ENCODE data around the gene CA6. TPM values are rescaled to one million over a fixed set of nuclear protein-coding genes. Genes with fewer than 3 reads are reported as not detected.
"Not testable (repeated sequence)": the region's sequence is repeated elsewhere in the genome, so short reads cannot be mapped to it uniquely, and the experiment has no call there.

Gene CA6
- polyA plus RNA-seq, 3 donors from 2014 or later, result not detected

DNA sequence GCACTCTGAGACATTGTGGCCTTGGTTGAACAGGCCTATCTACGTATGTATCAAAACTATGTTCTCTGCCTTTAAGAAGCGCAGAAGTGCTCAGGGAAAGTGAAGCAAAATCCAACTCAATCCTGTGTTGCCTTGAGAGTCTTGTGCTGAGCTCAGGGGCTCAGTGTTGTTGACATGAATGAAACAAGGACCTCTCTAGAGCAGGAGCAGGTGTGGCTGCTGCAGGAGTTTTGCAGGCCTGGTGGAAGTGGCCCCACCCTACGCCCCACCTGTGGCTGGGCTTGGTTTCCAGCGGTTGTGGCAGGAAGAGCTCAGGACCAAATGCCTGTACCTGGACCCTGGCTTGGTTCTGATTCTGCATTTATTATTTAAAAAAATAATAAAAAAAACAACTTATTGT, 20.9 kb downstream of the CA6 start:
- Mint-ChIP-seq H3K9me3 (peaks cover 0 to 2% (median 0%) of the 10 kb centered on the region in 6 donors), H3K4me1 (peaks cover 11 to 13% of the 10 kb centered on the region in 2 donors), H3K4me3 (no peak overlapping the region), H3K36me3 (peaks cover 0 to 4% (median 0%) of the 10 kb centered on the region in 3 donors), H3K27me3 (ENCODE audit: low read depth in 3 of 3) (peaks cover 0 to 15% (median 5%) of the 10 kb centered on the region in 3 donors), H3K27ac (no peak overlapping the region)
- DNase-seq, result no peak

DNA sequence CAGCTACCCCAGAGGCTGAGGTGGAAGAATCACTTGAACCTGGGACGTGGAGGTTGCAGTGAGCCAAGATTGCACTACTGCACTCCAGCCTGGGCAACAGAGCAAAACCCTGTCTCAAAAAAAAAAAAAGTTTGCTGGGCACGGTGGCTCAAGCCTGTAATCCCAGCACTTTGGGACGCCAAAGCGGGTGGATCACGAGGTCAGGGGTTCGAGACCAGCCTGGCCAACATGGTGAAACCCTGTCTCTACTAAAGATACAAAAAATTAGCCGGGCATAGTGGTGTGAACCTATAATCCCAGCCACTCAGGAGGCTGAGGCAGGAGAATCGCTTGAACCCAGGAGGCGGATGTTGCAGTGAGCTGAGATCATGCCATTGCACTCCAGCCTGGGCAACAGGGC, 23.2 kb downstream of the CA6 start:
- H3K36me3 Mint-ChIP-seq, H3K4me3 Mint-ChIP-seq, H3K9me3 Mint-ChIP-seq, H3K27ac Mint-ChIP-seq, DNase-seq: not testable (repeated sequence)
- H3K27me3 Mint-ChIP-seq (ENCODE audit: low read depth in 3 of 3), result peaks cover 0 to 15% (median 7%) of the 10 kb centered on the region in 3 donors
- peaks cover 19 to 20% of the 10 kb centered on the region in 2 donors for H3K4me1 Mint-ChIP-seq

DNA sequence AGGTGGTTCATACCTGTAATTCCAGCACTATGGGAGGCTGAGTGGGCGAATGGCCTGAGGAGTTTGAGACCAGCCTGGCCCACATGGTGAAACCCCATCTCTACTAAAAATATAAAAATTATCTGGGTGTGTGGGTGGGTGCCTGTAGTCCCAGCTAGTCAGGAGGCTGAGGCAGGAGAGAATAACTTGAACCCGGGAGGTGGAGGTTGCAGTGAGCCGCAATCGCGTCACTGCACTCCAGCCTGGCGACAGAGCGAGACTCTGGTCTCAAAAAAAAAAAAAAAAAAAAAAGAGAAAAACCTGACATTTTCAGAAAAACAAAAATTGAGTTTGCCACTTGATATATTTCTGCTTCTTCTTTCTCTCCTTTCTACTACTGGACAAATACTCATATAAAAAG, 24.3 kb downstream of the CA6 start:
- DNase-seq, result no peak
- no peaks in the 10 kb centered on the region for H3K9me3 Mint-ChIP-seq
- H3K36me3 Mint-ChIP-seq, result peaks cover 0 to 4% (median 0%) of the 10 kb centered on the region in 3 donors
- H3K4me1 Mint-ChIP-seq, result peaks cover 19 to 20% of the 10 kb centered on the region in 2 donors
- peaks cover 0 to 13% (median 5%) of the 10 kb centered on the region in 3 donors for H3K27me3 Mint-ChIP-seq (ENCODE audit: low read depth in 3 of 3)
- H3K4me3 Mint-ChIP-seq, result no peak overlapping the region
- H3K27ac Mint-ChIP-seq, result no peak overlapping the region

DNA sequence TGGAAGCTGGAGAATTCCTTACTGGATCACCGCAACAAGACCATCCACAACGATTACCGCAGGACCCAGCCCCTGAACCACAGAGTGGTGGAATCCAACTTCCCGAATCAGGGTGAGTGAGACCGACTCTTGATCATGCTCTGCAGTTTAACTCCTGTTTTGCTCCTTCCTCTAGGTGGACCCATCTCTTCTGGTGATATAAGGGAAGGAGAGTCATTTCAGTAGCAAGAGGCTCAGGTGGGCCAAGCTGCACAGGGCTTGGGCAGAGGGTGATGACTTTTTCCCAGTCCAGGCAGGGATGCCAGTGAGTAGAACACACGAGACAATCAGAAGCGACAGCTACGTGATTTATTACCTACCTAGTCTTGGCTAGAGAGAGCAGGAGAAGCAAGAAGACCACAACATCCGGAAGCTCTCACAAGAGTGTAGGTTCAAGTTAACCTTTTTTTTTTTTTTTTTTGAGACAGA, 25.2 kb downstream of the CA6 start:
- Mint-ChIP-seq H3K27me3 (ENCODE audit: low read depth in 3 of 3) (peaks cover 0 to 13% (median 5%) of the 10 kb centered on the region in 3 donors), H3K4me1 (peaks cover 19 to 20% of the 10 kb centered on the region in 2 donors), H3K36me3 (peaks cover 0 to 4% (median 0%) of the 10 kb centered on the region in 3 donors), H3K4me3 (peak overlapping the region in 3 of 5 donors; percentile 77 to 83 (median 78)), H3K27ac (peak overlapping the region in 2 of 6 donors; percentile 6 to 38), H3K9me3 (no peaks in the 10 kb centered on the region)
- peak; percentile 16 to 36 (median 26) for DNase-seq

DNA sequence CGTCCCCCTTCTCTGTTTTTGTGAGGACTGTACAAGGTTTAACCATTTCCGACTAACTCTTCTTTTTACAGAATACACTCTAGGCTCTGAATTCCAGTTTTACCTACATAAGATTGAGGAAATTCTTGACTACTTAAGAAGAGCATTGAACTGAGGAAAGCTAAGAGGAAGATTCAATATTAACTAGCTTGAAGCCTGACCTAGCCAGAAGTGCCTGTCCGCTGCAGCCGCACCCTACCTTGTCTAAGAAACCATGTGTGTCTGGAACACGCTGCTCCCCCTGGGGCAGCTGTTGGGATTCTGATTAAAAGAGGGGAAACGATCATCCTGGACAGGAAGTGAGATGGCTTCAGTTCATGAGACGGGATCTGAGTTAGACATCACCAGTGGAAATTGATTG, 28.9 kb downstream of the CA6 start:
- no peak overlapping the region for H3K27ac Mint-ChIP-seq
- no peak overlapping the region for H3K4me3 Mint-ChIP-seq
- no peaks in the 10 kb centered on the region for H3K9me3 Mint-ChIP-seq
- H3K27me3 Mint-ChIP-seq (ENCODE audit: low read depth in 3 of 3), result peaks cover 2 to 11% (median 4%) of the 10 kb centered on the region in 3 donors
- H3K36me3 Mint-ChIP-seq, result peaks cover 0 to 4% (median 0%) of the 10 kb centered on the region in 3 donors
- peaks cover 18 to 20% of the 10 kb centered on the region in 2 donors for H3K4me1 Mint-ChIP-seq
- no peak for DNase-seq

DNA sequence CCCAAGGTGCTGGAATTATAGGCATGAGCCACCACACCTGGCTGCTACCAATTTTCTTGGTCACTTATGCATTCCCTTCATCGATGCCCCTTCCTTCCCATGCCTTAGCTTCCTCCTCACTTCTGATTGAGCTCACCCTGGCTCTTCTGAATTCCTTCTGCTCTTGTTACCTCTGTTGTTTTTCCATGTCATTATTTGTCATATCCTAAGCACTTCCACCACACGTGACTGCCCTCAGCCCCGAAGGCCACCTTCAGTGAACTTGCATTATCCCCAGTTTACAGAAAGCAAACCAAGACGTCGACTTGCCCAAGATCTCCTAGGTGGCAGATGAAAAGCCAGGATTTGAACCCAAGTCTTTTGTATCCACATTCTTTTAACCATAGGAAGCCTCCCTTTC, 30.7 kb downstream of the CA6 start:
- Mint-ChIP-seq H3K4me3 (no peak overlapping the region), H3K4me1 (peaks cover 8 to 12% of the 10 kb centered on the region in 2 donors), H3K27me3 (ENCODE audit: low read depth in 3 of 3) (peaks cover 4 to 7% (median 5%) of the 10 kb centered on the region in 3 donors), H3K36me3 (no peaks in the 10 kb centered on the region), H3K27ac (no peak overlapping the region), H3K9me3 (no peaks in the 10 kb centered on the region)
- no peak for DNase-seq

DNA sequence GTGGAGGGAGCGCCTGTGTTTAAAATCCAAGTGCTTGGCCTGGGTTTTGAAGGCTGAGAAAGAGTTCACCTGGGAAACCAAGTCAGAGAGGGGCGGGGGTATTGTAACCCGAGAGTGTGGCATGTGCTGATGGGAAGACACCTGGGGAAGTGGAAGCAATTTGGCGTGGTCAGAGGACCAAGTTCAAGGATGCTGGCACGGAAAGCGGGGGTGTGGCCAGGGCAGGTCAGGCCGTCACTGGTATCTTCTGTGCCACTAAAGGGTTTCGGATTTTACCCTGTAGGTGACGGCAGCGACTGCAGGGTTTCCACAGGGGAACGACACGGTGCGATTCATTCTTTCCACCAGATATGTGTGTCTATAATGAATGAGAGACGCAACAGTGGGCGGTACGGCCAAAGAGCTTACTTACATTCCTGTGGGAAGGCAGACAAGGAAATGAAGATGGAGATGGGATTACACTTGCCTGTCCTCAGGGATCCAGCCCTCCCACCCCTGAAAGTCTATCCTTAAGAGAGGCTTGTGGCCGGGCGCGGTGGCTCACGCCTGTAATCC, 31.3 kb downstream of the CA6 start:
- Mint-ChIP-seq H3K27me3 (ENCODE audit: low read depth in 3 of 3) (peaks cover 4 to 11% (median 5%) of the 10 kb centered on the region in 3 donors), H3K27ac (no peak overlapping the region), H3K4me1 (peaks cover 2 to 6% of the 10 kb centered on the region in 2 donors), H3K9me3 (no peaks in the 10 kb centered on the region), H3K36me3 (no peaks in the 10 kb centered on the region), H3K4me3 (no peak overlapping the region)
- DNase-seq, result no peak

DNA sequence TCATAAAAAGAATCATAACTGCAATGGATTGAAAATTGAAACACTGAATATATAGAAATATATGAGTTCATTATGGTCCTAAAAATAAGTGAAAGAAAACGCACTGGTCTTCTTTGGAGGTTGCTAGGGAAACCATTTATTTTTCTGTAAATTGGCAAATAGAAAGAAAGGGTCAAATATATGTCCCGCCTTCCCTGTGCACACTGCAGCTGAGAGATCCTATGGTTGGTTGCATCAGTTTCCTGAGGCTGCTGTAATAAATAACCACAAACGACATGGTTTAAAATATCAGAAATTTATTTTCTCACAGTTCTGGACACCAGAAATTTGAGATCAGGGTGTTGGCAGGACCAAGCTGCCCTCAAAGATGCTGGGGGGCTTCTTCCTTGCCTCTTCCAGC, 35.0 kb downstream of the CA6 start:
- H3K4me3 Mint-ChIP-seq, result no peak overlapping the region
- H3K36me3 Mint-ChIP-seq, result no peaks in the 10 kb centered on the region
- no peaks in the 10 kb centered on the region for H3K9me3 Mint-ChIP-seq
- no peaks in the 10 kb centered on the region for H3K4me1 Mint-ChIP-seq
- DNase-seq, result no peak
- no peak overlapping the region for H3K27ac Mint-ChIP-seq
- H3K27me3 Mint-ChIP-seq (ENCODE audit: low read depth in 3 of 3), result peaks cover 5 to 11% (median 8%) of the 10 kb centered on the region in 3 donors

DNA sequence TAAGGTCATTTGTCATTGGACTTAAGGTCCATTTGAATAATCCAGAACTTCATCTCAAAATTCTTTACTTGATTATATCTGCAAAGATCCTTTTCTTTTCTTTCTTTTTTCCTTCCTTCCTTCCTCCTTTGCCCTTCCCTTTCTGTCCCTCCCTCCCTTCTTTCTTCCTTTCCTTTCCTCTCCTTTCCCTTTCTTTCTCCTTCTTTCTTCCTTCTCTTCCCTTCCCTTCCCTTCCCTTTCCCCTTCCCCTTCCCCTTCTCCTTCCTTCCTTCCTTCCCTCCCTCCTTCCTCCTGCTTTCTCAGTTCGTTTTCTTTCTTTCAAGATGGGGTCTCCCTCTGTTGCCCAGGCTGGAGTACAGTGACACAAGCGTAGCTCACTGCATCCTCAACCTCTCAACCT, 35.5 kb downstream of the CA6 start:
- DNase-seq, result no peak
- Mint-ChIP-seq H3K36me3 (no peaks in the 10 kb centered on the region), H3K27ac (no peak overlapping the region), H3K4me3 (no peak overlapping the region), H3K27me3 (ENCODE audit: low read depth in 3 of 3) (peaks cover 5 to 11% (median 8%) of the 10 kb centered on the region in 3 donors), H3K4me1 (no peaks in the 10 kb centered on the region), H3K9me3 (no peaks in the 10 kb centered on the region)

DNA sequence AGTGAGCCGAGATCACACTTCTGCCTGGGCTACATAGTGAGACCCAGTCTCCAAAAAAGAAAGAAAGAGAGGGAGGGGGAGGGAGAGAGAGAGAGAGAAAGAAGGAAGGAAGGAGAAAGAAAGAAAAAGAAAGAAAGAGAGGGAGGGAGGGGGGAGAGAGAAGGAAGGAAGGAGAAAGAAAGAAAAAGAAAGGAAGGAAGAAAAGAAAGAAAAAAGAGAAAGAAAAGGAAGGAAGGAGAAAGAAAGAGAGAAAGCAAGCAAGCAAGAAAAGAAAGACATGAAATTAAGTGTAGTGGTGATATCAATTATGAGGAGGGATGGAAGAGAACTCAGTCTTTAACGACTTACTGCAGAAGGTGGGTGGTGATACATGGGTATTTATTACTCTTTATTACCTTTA, 38.5 kb downstream of the CA6 start:
- Mint-ChIP-seq H3K27ac (no peak overlapping the region), H3K4me3 (no peak overlapping the region)

DNA sequence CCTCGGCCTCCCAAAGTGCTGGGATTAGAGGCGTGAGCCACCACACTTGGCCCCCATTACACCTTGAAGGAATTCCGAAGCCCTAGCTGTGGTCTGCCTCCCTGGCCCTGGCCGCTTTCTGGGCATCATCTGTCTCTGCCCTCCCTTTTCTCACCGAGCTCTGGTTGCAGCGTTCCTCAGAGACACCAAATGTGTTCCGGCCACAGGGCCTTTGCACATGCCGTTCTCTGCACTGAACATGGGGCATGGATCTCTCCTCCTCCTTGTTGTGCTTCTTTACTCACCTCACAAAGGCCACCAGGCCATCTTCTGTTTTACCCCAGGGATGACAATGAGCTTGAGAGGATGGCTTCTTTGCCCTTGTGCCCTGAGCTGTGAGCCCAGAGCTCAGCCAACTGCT, 39.3 kb downstream of the CA6 start:
- no peaks in the 10 kb centered on the region for H3K36me3 Mint-ChIP-seq
- H3K27me3 Mint-ChIP-seq (ENCODE audit: low read depth in 3 of 3), result peaks cover 1 to 14% (median 6%) of the 10 kb centered on the region in 3 donors
- no peak overlapping the region for H3K27ac Mint-ChIP-seq
- peaks cover 0 to 2% of the 10 kb centered on the region in 2 donors for H3K4me1 Mint-ChIP-seq
- H3K4me3 Mint-ChIP-seq, result no peak overlapping the region
- no peak for DNase-seq
- H3K9me3 Mint-ChIP-seq, result no peaks in the 10 kb centered on the region

More for the DNA sequence above, 38.5 kb downstream of the CA6 start:
- Mint-ChIP-seq H3K9me3 (no peaks in the 10 kb centered on the region), H3K36me3 (no peaks in the 10 kb centered on the region), H3K4me1 (peaks cover 0 to 2% of the 10 kb centered on the region in 2 donors), H3K27me3 (ENCODE audit: low read depth in 3 of 3) (peaks cover 3 to 14% (median 6%) of the 10 kb centered on the region in 3 donors)
- DNase-seq, result no peak

DNA sequence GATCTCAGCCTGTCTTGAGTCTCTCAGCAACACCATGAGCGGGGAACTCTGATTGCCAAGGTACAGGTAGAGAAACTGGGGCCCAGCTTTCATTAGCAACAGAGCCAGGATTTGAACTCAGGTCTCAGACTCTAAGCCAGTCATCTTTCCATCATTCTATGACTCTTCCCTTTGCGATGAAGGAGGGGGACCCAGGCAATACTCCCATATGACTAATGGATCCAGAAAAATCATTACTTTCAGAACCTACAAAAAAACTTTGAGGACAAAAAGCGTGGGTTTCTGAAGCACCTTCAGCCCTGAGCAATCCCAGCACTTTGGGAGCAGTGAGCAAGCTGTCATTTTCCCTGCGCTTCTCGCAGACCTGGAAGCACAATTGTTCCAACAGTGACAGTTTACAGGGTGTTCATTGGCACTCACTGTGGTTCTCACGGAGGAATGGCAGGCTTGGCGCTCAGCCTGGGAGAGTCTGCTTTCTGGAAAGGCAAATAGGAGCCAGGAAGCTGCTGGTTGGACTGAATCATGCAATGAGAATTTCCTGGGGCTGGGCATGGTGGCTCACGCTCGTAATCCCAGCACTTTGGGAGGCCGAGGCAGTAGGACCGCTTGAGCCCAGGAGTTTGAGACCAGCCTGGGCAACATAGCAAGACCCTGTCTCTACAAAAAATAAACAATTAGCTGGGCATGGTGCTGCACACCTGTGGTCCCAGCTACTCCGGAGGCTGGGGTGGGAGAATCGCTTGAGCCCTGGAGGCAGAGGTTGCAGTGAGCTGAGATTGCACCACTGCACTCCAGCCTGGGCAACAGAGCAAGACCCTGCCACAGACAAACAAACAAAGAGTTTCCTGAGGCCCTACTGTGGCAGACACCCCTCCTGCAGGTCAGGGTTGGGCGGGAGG, 40.5 kb downstream of the CA6 start:
- H3K27ac Mint-ChIP-seq, result no peak overlapping the region
- H3K9me3 Mint-ChIP-seq, result no peaks in the 10 kb centered on the region
- peaks cover 1 to 11% (median 3%) of the 10 kb centered on the region in 3 donors for H3K27me3 Mint-ChIP-seq (ENCODE audit: low read depth in 3 of 3)
- H3K4me1 Mint-ChIP-seq, result peaks cover 0 to 2% of the 10 kb centered on the region in 2 donors
- no peak overlapping the region for H3K4me3 Mint-ChIP-seq
- H3K36me3 Mint-ChIP-seq, result no peaks in the 10 kb centered on the region
- DNase-seq, result no peak

DNA sequence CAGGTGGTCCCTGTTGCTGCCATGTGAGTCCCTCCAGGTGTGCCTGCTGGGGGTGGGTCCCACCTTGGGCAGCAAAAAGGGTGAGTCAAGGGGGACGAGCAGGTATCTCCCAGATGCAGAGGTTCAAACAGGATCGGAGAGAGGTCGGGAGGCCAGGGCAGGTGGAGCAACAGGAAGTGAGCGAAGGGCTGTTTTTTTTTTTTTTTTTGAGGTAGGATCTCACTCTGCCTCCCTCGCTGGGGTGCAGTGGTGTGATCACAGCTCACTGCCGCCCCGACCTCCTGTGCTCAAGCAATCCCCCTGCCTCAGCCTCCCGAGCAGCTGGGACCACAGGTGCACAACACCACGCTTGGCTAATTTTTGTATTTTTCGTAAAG, 41.1 kb downstream of the CA6 start:
- Mint-ChIP-seq H3K27me3 (ENCODE audit: low read depth in 3 of 3) (peaks cover 1 to 11% (median 3%) of the 10 kb centered on the region in 3 donors), H3K4me3 (no peak overlapping the region), H3K27ac (no peak overlapping the region), H3K4me1 (peaks cover 0 to 2% of the 10 kb centered on the region in 2 donors), H3K9me3 (no peaks in the 10 kb centered on the region), H3K36me3 (no peaks in the 10 kb centered on the region)
- no peak for DNase-seq

Measured in immature natural killer cell (primary cell).